VCaP (cell line): ENCODE measurements around the gene BNIP3.
"Not testable (repeated sequence)": the region's sequence is repeated elsewhere in the genome, so short reads cannot be mapped to it uniquely, and the experiment has no call there.

Experiments used
- H3K27ac ChIP-seq: fragments of 450-650 bp; 2 replicates; pipeline ENCODE4 v1.5.1; 2017
- TF ChIP-seq, protein P1 (sequence below): fragments of 450-650 bp; conservative IDR thresholded peaks from 2 replicates; pipeline ENCODE4 v1.5.1; 2017; ENCODE audit warnings: mild to moderate bottlenecking, moderate library complexity

BNIP3 gene

DNA sequence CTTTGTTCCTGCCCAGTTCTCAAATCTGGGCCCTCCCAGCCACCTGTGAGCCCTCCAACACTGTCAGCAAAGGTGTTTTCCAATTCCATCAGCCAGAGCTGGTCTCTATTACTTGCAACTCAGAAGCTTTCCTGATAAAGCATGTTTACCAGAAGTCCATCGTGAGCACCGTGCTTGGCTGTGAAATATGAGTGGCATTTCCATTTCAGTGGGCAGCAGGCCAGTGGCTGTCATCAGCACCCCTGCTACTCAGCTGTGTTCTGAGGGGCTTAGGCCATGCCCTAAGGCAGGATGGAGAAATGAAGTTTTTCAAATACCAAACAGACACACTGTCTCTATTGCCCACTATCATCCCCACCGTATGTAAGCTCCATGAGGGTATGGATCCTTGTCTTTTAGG is 12.7 kb upstream of the BNIP3 start:
- TF ChIP-seq, protein P1, sequence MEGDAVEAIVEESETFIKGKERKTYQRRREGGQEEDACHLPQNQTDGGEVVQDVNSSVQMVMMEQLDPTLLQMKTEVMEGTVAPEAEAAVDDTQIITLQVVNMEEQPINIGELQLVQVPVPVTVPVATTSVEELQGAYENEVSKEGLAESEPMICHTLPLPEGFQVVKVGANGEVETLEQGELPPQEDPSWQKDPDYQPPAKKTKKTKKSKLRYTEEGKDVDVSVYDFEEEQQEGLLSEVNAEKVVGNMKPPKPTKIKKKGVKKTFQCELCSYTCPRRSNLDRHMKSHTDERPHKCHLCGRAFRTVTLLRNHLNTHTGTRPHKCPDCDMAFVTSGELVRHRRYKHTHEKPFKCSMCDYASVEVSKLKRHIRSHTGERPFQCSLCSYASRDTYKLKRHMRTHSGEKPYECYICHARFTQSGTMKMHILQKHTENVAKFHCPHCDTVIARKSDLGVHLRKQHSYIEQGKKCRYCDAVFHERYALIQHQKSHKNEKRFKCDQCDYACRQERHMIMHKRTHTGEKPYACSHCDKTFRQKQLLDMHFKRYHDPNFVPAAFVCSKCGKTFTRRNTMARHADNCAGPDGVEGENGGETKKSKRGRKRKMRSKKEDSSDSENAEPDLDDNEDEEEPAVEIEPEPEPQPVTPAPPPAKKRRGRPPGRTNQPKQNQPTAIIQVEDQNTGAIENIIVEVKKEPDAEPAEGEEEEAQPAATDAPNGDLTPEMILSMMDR = no peak
- no peak overlapping the region for H3K27ac ChIP-seq

DNA sequence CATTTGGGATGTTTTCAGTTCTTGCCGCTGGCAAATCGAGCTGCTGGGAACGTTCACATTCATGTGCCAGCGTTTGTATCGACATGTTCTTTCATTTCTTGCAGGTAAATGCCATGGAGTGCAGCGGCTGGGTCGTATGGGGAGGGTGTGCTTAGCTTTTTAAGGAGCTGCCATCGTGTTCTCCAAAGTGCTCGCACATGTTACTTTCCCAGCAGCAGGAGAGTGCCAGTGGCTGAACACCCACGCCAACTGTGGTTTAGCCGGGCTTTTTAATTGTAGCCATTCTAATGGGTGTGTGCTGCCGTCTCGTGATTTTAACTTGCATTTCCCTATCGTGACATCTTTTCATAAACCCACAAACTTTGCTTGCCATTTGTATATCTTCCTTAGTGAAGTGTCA is 11.6 kb upstream of the BNIP3 start:
- TF ChIP-seq, protein P1 = no peak
- 0 out of 2 replicates have a peak overlapping the region, but pooled peaks have one; percentile 18 for H3K27ac ChIP-seq

GRCh38 chr10:131991726-131992125 is 10.0 kb upstream of the BNIP3 start:
- TF ChIP-seq, protein P1 = no peak
- H3K27ac ChIP-seq = no peak overlapping the region

DNA sequence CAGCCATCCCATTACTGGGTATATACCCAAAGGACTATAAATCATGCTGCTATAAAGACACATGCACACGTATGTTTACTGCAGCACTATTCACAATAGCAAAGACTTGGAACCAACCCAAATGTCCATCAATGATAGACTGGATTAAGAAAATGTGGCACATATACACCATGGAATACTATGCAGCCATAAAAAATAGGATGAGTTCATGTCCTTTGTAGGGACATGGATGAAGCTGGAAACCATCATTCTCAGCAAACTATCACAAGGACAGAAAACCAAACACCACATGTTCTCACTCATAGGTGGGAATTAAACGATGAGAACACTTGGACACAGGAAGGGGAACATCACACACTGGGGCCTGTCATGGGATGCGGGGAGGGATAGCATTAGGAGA is 6.1 kb upstream of the BNIP3 start:
- not testable (repeated sequence) for H3K27ac ChIP-seq

DNA sequence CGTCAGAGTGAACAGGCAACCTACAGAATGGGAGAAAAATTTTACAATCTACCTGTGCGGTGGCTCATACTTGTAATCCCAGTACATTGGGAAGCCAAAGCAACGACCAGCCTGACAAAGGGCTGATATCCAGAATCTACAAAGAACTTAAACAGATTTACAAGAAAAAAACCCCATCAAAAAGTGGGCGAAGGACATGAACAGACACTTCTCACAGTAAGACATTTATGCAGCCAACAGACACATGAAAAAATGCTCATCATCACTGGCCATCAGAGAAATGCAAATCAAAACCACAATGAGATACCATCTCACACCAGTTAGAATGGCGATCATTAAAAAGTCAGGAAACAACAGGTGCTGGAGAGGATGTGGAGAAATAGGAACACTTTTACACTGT is 5.6 kb upstream of the BNIP3 start:
- not testable (repeated sequence) for H3K27ac ChIP-seq

DNA sequence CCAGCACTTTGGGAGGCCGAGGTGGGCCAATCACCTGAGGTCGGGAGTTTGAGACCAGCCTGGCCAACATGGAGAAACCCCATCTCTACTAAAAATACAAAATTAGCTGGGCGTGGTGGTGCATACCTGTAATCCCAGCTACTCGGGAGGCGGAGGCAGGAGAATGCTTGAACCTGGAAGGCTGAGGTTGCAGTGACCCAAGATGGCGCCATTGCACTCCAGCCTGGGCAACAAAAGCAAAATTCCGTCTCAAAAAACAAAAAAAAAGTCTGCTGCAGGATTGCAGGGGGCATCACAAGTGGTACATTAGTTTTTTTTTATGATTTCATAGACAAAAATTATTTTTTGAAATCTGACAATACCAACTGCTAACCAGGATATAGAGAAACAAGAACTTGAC is 5.1 kb upstream of the BNIP3 start:
- not testable (repeated sequence) for H3K27ac ChIP-seq

- H3K27ac ChIP-seq = no peak overlapping the region
These were observed 2.1 kb upstream of the BNIP3 start for GRCh38 chr10:131983780-131984179.

GRCh38 chr10:131982796-131983195 is 1.1 kb upstream of the BNIP3 start:
- peak overlapping the region; percentile 82; the same call in 1 of the 2 replicates for H3K27ac ChIP-seq

More at GRCh38 chr10:131983780-131984179, 2.1 kb upstream of the BNIP3 start:
- TF ChIP-seq, protein P1 = no peak

DNA sequence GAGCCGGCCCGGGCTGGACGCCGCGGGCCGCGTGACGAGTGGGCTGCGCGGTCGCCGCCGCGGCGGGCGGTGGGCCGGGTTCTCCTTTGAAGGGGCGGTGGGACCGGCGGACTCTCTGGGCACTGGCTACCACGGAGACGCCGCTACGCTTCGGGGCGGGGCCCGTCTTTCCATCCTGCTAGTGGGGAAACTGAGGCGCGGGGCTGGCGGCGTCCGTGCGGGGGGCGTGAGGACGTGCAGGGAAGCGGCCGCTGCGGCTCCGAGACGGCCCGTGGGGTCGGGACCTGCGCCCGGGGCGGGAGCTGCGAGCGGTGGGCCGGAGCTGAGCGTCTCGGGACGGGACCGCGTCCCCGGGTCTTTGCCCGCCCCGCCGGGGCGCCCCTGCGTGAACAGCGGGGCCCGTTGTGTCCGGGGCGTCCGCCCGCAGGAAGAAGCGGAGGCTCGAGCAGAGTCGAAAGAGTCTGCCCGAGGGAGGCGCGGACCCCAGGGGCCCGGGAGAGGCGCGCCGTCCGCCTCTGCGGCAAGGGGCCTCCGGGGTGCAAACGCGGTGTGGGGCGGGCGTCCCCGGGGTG is 548 bp upstream of the BNIP3 start:
- TF ChIP-seq, protein P1 = no peak
- H3K27ac ChIP-seq = peak overlapping the region; percentile 82; the same call in 1 of the 2 replicates

More at GRCh38 chr10:131982796-131983195, 1.1 kb upstream of the BNIP3 start:
- TF ChIP-seq, protein P1 = no peak
